Osteoblast (primary cell): ENCODE measurements around the gene GNAQ. TPM values are rescaled to one million over a fixed set of nuclear protein-coding genes. Genes with fewer than 3 reads are reported as not detected.

Experiments
- DNase-seq: peaks from one replicate; pipeline ENCODE4 v3.0.0; 2011; ENCODE audit warnings: low spot score, mixed read lengths; ENCODE audit not compliant: insufficient read length; ENCODE audit errors: missing footprints
- H2AFZ ChIP-seq: 2 replicates; pipeline ENCODE4 v1.6.0; 2011; ENCODE audit warnings: mild to moderate bottlenecking, low read length
- H3K27ac ChIP-seq: 2 replicates; pipeline ENCODE4 v1.5.1; 2011; ENCODE audit warnings: mild to moderate bottlenecking, low read depth, low read length, moderate library complexity
- H3K27me3 ChIP-seq: 2 replicates; pipeline ENCODE4 v1.6.0; 2012; ENCODE audit warnings: mild to moderate bottlenecking, control low read depth, inconsistent platforms, low read length, moderate library complexity; ENCODE audit not compliant: insufficient read depth
- H3K36me3 ChIP-seq: 2 replicates; pipeline ENCODE4 v1.5.1; 2011; ENCODE audit warnings: mild to moderate bottlenecking, low read length, control low read depth, moderate library complexity; ENCODE audit not compliant: insufficient read depth
- H3K4me1 ChIP-seq: 2 replicates; pipeline ENCODE4 v1.5.1; 2011; ENCODE audit warnings: mild to moderate bottlenecking, low read length, control low read depth, moderate library complexity; ENCODE audit not compliant: insufficient read depth
- H3K4me2 ChIP-seq: 2 replicates; pipeline ENCODE4 v1.6.0; 2011; ENCODE audit warnings: mild to moderate bottlenecking, low read length; ENCODE audit not compliant: insufficient read depth
- H3K4me3 ChIP-seq: fragments of 200-600 bp; sonication (generic); 3 replicates; pipeline ENCODE4 v1.5.1; 2012; ENCODE audit warnings: mild to moderate bottlenecking, low read length, inconsistent platforms; ENCODE audit not compliant: insufficient read depth
- H3K79me2 ChIP-seq: 2 replicates; pipeline ENCODE4 v1.6.0; 2012; ENCODE audit warnings: mild to moderate bottlenecking, low read length, control low read depth, inconsistent platforms; ENCODE audit not compliant: insufficient read depth
- H3K9me3 ChIP-seq: 2 replicates; pipeline ENCODE4 v1.5.1; 2011; ENCODE audit warnings: low read depth, low read length, control low read depth
- H4K20me1 ChIP-seq: 2 replicates; pipeline ENCODE4 v1.6.0; 2012; ENCODE audit warnings: mild to moderate bottlenecking, low read length, control low read depth; ENCODE audit not compliant: insufficient read depth
- total RNA-seq: library from RNA; depleted of rRNA; stranded (reverse); fragments of >200 nt; gene quantifications from 2 replicates; pipeline ENCODE4 v1.2.3, GENCODE V29; 2012
- TF ChIP-seq, protein P1 (sequence below): IDR thresholded peaks from 2 replicates; pipeline ENCODE4 v1.5.1; 2011; ENCODE audit warnings: mild to moderate bottlenecking, low read depth, low read length, moderate library complexity; ENCODE audit errors: extremely low read depth

Gene GNAQ
- total RNA-seq, 1 donor: 64.8 TPM

GRCh38 chr9:77751341-77752091, 280.1 kb downstream of the GNAQ start:
- Histone ChIP-seq H3K27ac (peak overlapping the region; percentile 50), H3K4me2 (peak overlapping the region; percentile 57), H3K36me3 (no peaks in the 10 kb centered on the region), H3K4me3 (peak overlapping the region; percentile 18), H3K27me3 (no peaks in the 10 kb centered on the region), H2AFZ (no peak overlapping the region), H4K20me1 (no peaks in the 10 kb centered on the region), H3K9me3 (no peaks in the 10 kb centered on the region), H3K4me1 (peaks cover 32% of the 10 kb centered on the region), H3K79me2 (peaks cover 2% of the 10 kb centered on the region)
- TF ChIP-seq, protein P1, sequence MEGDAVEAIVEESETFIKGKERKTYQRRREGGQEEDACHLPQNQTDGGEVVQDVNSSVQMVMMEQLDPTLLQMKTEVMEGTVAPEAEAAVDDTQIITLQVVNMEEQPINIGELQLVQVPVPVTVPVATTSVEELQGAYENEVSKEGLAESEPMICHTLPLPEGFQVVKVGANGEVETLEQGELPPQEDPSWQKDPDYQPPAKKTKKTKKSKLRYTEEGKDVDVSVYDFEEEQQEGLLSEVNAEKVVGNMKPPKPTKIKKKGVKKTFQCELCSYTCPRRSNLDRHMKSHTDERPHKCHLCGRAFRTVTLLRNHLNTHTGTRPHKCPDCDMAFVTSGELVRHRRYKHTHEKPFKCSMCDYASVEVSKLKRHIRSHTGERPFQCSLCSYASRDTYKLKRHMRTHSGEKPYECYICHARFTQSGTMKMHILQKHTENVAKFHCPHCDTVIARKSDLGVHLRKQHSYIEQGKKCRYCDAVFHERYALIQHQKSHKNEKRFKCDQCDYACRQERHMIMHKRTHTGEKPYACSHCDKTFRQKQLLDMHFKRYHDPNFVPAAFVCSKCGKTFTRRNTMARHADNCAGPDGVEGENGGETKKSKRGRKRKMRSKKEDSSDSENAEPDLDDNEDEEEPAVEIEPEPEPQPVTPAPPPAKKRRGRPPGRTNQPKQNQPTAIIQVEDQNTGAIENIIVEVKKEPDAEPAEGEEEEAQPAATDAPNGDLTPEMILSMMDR: peak; percentile 68
- DNase-seq: peak; percentile 11

DNA sequence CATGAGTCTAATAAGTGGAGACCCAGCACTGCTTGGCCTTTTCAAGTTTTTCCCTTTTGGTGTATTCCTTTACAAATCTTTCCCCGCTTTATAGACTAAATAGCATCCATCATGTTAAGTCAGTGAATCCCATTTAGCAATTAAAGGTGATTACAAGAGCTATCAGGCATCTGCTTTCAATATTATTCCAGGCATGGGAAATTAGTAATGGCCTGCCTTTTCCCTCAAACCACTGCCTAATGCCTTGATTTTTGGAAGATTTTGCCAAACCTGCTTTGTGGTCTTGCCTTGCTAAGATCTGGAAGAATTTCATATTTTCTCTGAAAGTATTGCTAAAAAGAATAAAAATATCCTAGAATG, 280.6 kb downstream of the GNAQ start:
- no peak overlapping the region for H2AFZ ChIP-seq
- peak overlapping the region; percentile 57 for H3K4me2 ChIP-seq
- H3K9me3 ChIP-seq: no peaks in the 10 kb centered on the region
- H3K27me3 ChIP-seq: no peaks in the 10 kb centered on the region
- H3K36me3 ChIP-seq: no peaks in the 10 kb centered on the region
- TF ChIP-seq, protein P1: no peak
- DNase-seq: no peak
- peaks cover 2% of the 10 kb centered on the region for H3K79me2 ChIP-seq
- peaks cover 32% of the 10 kb centered on the region for H3K4me1 ChIP-seq
- H3K4me3 ChIP-seq: no peak overlapping the region
- no peaks in the 10 kb centered on the region for H4K20me1 ChIP-seq
- peak overlapping the region; percentile 50 for H3K27ac ChIP-seq

GRCh38 chr9:77750284-77750683, 281.3 kb downstream of the GNAQ start:
- peaks cover 32% of the 10 kb centered on the region for H3K4me1 ChIP-seq
- no peak overlapping the region for H2AFZ ChIP-seq
- no peaks in the 10 kb centered on the region for H3K9me3 ChIP-seq
- TF ChIP-seq, protein P1: no peak
- DNase-seq: peak; percentile 23
- H3K27me3 ChIP-seq: no peaks in the 10 kb centered on the region
- peak overlapping the region; percentile 50 for H3K27ac ChIP-seq
- peaks cover 2% of the 10 kb centered on the region for H3K79me2 ChIP-seq
- peak overlapping the region; percentile 33 for H3K4me2 ChIP-seq
- no peaks in the 10 kb centered on the region for H4K20me1 ChIP-seq
- no peak overlapping the region for H3K4me3 ChIP-seq
- H3K36me3 ChIP-seq: no peaks in the 10 kb centered on the region

DNA sequence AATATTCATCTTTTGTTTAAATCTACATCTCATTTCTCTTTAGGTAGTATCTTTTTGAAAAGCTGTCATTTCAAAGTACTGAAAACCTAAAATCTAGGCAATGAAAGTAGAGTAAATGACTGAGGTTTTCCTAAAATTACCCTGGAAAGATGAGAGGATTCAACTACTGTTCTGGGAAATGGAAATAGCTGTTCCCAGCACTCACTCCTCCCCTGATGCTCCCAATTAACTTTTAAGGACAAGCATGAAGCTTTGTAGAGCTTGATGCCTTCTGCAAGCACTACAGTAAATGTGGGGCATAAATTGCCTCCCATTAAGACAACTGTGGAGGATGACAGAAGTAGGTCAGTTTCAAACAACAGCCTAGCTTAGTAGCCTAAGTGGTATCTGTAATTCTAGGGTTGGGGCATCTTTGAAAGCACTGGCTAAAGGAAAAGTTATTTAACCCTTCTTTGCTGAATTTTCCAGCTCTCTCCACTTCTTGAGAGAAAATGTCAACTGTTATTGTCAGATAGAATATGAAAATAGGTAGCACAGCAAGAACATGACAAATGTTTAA, 283.3 kb downstream of the GNAQ start:
- DNase-seq: no peak
- no peak overlapping the region for H3K27ac ChIP-seq
- TF ChIP-seq, protein P1: no peak
- no peaks in the 10 kb centered on the region for H3K27me3 ChIP-seq
- H2AFZ ChIP-seq: no peak overlapping the region
- peaks cover 4% of the 10 kb centered on the region for H4K20me1 ChIP-seq
- no peaks in the 10 kb centered on the region for H3K9me3 ChIP-seq
- H3K4me2 ChIP-seq: no peak overlapping the region
- peaks cover 3% of the 10 kb centered on the region for H3K79me2 ChIP-seq
- H3K4me1 ChIP-seq: peaks cover 41% of the 10 kb centered on the region
- H3K36me3 ChIP-seq: no peaks in the 10 kb centered on the region
- H3K4me3 ChIP-seq: no peak overlapping the region
